KMS-11 (cell line): ENCODE data around the gene TNFRSF12A.

Experiments
- H2AFZ ChIP-seq: fragments of 200-600 bp; sonication (generic); 2 replicates; pipeline ENCODE4 v1.6.1; 2016; ENCODE audit warnings: antibody characterized with exemption, mixed run types, low read depth
- H3K27ac ChIP-seq: fragments of 200-600 bp; sonication (generic); 2 replicates; pipeline ENCODE4 v1.6.1; 2016; ENCODE audit warnings: mild to moderate bottlenecking, mixed run types
- H3K27me3 ChIP-seq: fragments of 200-600 bp; sonication (generic); 2 replicates; pipeline ENCODE4 v1.6.1; 2017; ENCODE audit warnings: mild to moderate bottlenecking, low read depth, mixed run types, moderate library complexity; ENCODE audit not compliant: insufficient read depth
- H3K36me3 ChIP-seq: fragments of 200-600 bp; sonication (generic); 2 replicates; pipeline ENCODE4 v1.6.1; 2017; ENCODE audit warnings: mild to moderate bottlenecking, mixed run types; ENCODE audit not compliant: insufficient read depth
- H3K4me1 ChIP-seq: fragments of 200-600 bp; sonication (generic); 2 replicates; pipeline ENCODE4 v1.6.1; 2016; ENCODE audit warnings: mild to moderate bottlenecking, low read depth, mixed run types; ENCODE audit not compliant: poor library complexity, severe bottlenecking
- H3K4me2 ChIP-seq: fragments of 200-600 bp; sonication (generic); 2 replicates; pipeline ENCODE4 v1.7.0; 2016; ENCODE audit warnings: mild to moderate bottlenecking, mixed run types
- H3K4me3 ChIP-seq: fragments of 200-600 bp; sonication (generic); IDR thresholded peaks from 2 replicates; pipeline ENCODE4 v1.6.1; 2017; ENCODE audit warnings: low read depth, low read length, mixed read lengths; ENCODE audit not compliant: insufficient read depth
- H3K79me2 ChIP-seq: fragments of 200-600 bp; sonication (generic); 2 replicates; pipeline ENCODE4 v1.6.1; 2016; ENCODE audit warnings: low read depth, mixed run types; ENCODE audit not compliant: insufficient read depth
- H3K9ac ChIP-seq: fragments of 200-600 bp; sonication (generic); 2 replicates; pipeline ENCODE4 v1.6.1; 2016; ENCODE audit warnings: mild to moderate bottlenecking, mixed run types
- H4K20me1 ChIP-seq: fragments of 200-600 bp; sonication (generic); 2 replicates; pipeline ENCODE4 v1.6.1; 2016; ENCODE audit warnings: mild to moderate bottlenecking, mixed run types; ENCODE audit not compliant: insufficient read depth
- TF ChIP-seq, protein P1 (sequence below): fragments of 200-600 bp; sonication (generic); conservative IDR thresholded peaks from 2 replicates; pipeline ENCODE4 v1.6.1; 2017; ENCODE audit warnings: low read depth, mild to moderate bottlenecking, antibody characterized with exemption, low read length, moderate library complexity, mixed read lengths

TNFRSF12A gene

DNA sequence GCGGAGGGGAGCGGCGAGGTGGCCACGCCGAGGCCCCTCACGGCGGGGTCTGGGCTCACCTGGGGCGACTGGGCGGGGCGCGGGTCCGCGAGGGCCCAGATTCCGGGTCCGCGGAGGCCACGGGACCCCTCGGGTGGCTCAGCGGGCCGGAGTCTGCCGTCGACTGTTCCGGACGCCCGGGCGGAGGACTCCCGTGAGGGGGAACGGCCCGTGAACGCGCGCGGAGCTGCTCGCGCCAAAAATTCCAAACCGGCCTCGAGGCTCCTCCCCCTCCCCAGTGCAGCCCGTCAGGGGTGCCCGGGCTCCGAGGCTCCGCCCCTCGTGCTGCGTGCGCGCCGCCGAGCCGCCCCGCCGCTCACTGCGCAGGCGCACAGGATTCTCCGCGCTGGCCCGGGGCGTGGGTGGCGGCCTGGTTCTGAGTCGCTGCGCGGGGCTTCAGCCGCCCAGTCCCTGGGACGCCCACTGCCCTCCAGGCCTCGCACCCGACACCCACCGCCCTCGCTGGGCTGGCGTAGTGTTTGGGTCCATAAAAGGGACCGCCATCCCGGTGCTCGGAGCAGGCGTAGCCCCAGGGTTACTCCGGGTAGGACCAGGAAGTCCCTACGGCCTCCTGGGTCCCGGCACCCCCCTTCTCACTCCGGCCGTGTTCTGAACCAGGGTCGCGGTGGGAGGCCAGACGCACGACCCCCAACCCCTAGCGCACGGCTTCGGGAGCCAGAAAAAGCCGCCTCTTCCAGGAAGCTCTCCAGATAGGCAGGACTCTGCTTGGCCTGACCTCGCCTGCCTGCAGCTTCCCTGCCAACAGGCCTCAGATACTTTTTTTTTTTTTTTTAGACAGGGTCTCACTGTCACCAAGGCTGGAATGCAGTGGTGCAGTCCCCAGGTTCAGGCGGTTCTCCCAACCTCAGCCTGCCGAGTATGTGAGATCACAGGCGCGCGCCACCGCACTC, 39.7 kb upstream of the TNFRSF12A start, which contains the start of gene PKMYT1:
Gene PKMYT1 (minus strand): TSS at position 220 of the 950 bp plus-strand sequence. CDS start 789 bp downstream, outside the sequence.
- Histone ChIP-seq H3K4me2 (peak within 1 kb of the TSS; percentile 75), H3K79me2 (peaks cover 32% of the 10 kb centered on the region; the same call in 1 of the 2 replicates), H4K20me1 (no peaks in the 10 kb centered on the region), H3K9ac (peak within 1 kb of the TSS; percentile 87), H3K4me3 (peak within 1 kb of the TSS; percentile 16), H3K36me3 (no peaks in the 10 kb centered on the region), H3K27ac (peak within 1 kb of the TSS; percentile 58), H3K4me1 (peaks cover 38% of the 10 kb centered on the region), H3K27me3 (peaks cover 19% of the 10 kb centered on the region), H2AFZ (peak within 1 kb of the TSS; percentile 64)
- TF ChIP-seq, protein P1, sequence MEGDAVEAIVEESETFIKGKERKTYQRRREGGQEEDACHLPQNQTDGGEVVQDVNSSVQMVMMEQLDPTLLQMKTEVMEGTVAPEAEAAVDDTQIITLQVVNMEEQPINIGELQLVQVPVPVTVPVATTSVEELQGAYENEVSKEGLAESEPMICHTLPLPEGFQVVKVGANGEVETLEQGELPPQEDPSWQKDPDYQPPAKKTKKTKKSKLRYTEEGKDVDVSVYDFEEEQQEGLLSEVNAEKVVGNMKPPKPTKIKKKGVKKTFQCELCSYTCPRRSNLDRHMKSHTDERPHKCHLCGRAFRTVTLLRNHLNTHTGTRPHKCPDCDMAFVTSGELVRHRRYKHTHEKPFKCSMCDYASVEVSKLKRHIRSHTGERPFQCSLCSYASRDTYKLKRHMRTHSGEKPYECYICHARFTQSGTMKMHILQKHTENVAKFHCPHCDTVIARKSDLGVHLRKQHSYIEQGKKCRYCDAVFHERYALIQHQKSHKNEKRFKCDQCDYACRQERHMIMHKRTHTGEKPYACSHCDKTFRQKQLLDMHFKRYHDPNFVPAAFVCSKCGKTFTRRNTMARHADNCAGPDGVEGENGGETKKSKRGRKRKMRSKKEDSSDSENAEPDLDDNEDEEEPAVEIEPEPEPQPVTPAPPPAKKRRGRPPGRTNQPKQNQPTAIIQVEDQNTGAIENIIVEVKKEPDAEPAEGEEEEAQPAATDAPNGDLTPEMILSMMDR = no peak

DNA sequence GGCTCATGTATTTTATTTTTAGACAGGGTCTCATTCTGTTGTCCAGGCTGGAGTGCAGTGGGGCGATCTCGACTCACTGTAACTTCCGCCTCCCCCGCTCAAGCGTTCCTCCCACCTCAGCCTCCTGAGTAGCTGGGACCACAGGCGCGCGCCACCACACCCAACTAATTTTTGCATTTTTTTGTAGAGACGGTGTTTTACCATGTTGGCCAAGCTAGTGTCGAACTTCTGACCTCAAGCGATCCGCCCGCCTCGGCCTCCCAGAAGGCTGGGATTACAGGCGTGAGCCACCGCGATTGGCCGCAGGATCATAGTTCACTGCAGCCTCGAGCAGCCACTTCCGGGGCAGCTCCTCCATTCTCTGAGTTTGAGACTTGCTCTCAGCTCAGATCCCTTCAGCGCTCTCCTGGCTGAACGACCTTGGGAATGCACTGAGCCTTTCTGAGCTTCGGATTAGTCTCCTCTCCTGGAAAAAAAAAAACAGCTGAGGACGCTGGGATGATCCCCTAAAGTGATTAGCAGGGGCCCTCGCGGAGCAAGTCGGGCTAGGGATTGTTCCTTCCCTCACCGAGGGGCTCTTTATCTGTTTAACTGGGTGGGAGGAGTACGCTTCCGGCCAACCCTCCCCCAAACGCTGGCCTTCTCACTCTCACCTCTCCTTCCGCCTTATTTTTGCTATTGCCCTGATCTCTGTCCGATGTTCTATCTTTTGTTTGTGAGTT, 38.8 kb upstream of the TNFRSF12A start:
- Histone ChIP-seq H2AFZ (no peak overlapping the region; the same call in 1 of the 2 replicates), H4K20me1 (no peaks in the 10 kb centered on the region), H3K79me2 (peaks cover 32% of the 10 kb centered on the region; the same call in 1 of the 2 replicates), H3K4me1 (peaks cover 38% of the 10 kb centered on the region), H3K27me3 (peaks cover 27% of the 10 kb centered on the region), H3K4me2 (peak overlapping the region; percentile 75), H3K36me3 (no peaks in the 10 kb centered on the region), H3K27ac (no peak overlapping the region), H3K9ac (peak overlapping the region; percentile 87; the same call in 1 of the 2 replicates), H3K4me3 (no peak overlapping the region)
- TF ChIP-seq, protein P1 = no peak

DNA sequence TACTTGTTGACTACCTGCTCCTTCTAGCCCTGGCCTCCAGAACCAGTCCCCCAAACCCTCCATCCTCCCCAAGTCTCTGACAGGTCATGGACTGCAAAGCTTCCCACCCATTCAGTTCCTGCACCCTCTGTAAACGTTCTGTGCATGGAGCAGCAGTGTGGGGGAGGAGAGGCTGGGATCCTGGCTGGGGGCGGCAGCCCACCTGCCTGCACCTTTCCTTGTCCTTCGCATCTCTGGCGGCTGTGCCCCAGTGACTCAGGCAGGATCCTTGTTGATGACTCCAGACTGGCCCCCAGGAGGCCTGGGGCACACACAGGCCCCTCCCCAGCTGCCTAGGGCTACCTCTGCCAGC, 38.3 kb upstream of the TNFRSF12A start:
- H4K20me1 ChIP-seq = no peaks in the 10 kb centered on the region
- H3K36me3 ChIP-seq = no peaks in the 10 kb centered on the region
- TF ChIP-seq, protein P1 = no peak
- no peak overlapping the region for H3K4me2 ChIP-seq
- H3K27ac ChIP-seq = no peak overlapping the region
- H2AFZ ChIP-seq = no peak overlapping the region
- H3K9ac ChIP-seq = no peak overlapping the region
- peaks cover 29% of the 10 kb centered on the region; the same call in 1 of the 2 replicates for H3K79me2 ChIP-seq
- H3K27me3 ChIP-seq = peaks cover 32% of the 10 kb centered on the region
- H3K4me3 ChIP-seq = no peak overlapping the region
- H3K4me1 ChIP-seq = peaks cover 38% of the 10 kb centered on the region

DNA sequence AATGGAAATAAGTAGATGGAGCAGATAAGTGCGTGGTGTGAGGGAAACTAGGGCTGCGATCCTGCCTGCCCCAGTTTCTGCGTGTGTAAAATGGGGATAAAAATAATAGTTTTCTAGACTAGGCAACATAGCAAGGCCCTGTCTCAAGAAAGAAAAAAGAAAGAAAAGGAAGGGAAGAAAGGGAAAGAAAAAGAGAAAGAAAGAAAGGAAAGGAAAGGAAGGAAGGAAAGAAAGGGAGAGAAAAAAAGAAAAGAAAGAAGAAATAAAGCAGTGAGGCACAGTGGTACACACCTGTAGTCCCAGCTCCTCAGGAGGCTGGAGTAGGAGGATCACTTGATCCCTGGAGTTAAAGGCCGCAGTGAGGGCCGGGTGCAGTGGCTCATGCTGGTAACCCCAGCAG, 37.8 kb upstream of the TNFRSF12A start:
- TF ChIP-seq, protein P1 = no peak
- H3K79me2 ChIP-seq = peaks cover 26% of the 10 kb centered on the region; the same call in 1 of the 2 replicates
- peaks cover 38% of the 10 kb centered on the region for H3K27me3 ChIP-seq
- H3K4me3 ChIP-seq = no peak overlapping the region
- H3K4me2 ChIP-seq = no peak overlapping the region
- H3K4me1 ChIP-seq = peaks cover 38% of the 10 kb centered on the region
- H3K36me3 ChIP-seq = no peaks in the 10 kb centered on the region
- H2AFZ ChIP-seq = no peak overlapping the region
- H3K9ac ChIP-seq = no peak overlapping the region
- no peak overlapping the region for H3K27ac ChIP-seq
- H4K20me1 ChIP-seq = no peaks in the 10 kb centered on the region
